Upper lobe of left lung (tissue), 4 donors: ENCODE results near the gene P2RX3.

ENCODE experiments used
- EP300 ChIP-seq, 4 donors: sonication (generic); formaldehyde crosslinking; IDR thresholded peaks; one replicate each; pipeline ENCODE4 v1.5.1; 2017; ENCODE audit warnings: antibody characterized with exemption in 4 of 4, control low read depth in 2 of 4
- TF ChIP-seq, protein P1 (sequence below), 6 experiments: fragments of 450-650 bp in 4 of 6; fragments of 200-600 bp in 2 of 6; sonication (generic) in 2 of 6; IDR thresholded peaks; one replicate each; pipeline ENCODE4 v1.5.1; 2016 to 2019; ENCODE audit warnings: antibody characterized with exemption in 6 of 6

GRCh38 chr11:57370251-57370650, 32.1 kb downstream of the P2RX3 start:
- TF ChIP-seq, protein P1, sequence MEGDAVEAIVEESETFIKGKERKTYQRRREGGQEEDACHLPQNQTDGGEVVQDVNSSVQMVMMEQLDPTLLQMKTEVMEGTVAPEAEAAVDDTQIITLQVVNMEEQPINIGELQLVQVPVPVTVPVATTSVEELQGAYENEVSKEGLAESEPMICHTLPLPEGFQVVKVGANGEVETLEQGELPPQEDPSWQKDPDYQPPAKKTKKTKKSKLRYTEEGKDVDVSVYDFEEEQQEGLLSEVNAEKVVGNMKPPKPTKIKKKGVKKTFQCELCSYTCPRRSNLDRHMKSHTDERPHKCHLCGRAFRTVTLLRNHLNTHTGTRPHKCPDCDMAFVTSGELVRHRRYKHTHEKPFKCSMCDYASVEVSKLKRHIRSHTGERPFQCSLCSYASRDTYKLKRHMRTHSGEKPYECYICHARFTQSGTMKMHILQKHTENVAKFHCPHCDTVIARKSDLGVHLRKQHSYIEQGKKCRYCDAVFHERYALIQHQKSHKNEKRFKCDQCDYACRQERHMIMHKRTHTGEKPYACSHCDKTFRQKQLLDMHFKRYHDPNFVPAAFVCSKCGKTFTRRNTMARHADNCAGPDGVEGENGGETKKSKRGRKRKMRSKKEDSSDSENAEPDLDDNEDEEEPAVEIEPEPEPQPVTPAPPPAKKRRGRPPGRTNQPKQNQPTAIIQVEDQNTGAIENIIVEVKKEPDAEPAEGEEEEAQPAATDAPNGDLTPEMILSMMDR (IDR thresholded peaks at IDR 0.05): no peak
- no peak for TF ChIP-seq EP300 (IDR thresholded peaks at IDR 0.05)
